ENCODE data around the gene SAP25. TPM values are rescaled to one million over a fixed set of nuclear protein-coding genes. Genes with fewer than 3 reads are reported as not detected.

Gene SAP25
- total and polyA plus RNA-seq, 2 of the 8 experiments (the other 6 are each of a cell fraction or from before 2014, with no cell fraction given): 3.6 to 5.8 TPM

DNA sequence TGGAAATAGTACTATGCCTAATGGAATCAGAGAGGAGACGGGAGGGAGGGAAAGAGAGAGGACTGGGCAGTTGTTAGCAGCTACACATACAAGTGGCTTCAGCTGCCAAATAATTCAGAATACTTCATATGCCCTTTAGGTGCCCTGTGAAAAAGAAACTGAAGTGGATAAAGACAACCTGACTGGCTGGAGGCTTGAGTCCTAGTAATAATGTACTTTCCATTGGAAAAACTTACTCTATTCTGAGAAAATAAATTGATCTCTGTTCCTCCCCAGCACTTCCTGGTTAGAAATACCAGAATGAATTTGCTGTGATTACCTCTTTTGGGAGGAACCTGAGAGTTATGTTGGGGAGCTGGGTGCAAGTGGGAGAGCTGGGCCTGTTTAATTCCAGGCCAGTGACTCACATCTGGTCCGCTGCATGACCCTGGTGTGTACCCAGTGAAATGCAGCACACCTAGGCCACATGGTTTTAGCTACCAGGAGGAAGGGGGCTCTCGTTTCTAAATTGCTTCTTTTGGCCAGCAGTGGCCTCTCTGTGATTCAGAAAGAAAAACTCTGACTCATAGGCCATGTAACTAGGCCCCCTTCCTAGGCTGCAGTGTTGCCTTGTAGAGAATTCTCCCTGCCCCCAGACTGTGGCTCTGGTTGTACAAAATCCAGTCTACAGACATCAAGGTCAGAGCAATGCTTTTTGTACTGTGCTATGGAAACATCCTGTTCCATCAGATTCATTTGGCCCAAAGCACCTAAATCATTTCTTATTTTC, 28.2 kb downstream of the SAP25 start (continued):
- TF ChIP-seq CBX8 (IDR thresholded peaks at IDR 0.05; ENCODE audit: borderline replicate concordance, low read depth, low read length): no peak
- TF ChIP-seq POLR2AphosphoS5 (IDR thresholded peaks at IDR 0.05; ENCODE audit: low read depth, low read length): no peak
- no peak for TF ChIP-seq GABPA (IDR thresholded peaks at IDR 0.05; ENCODE audit: borderline replicate concordance, insufficient read depth, low read length)
- TF ChIP-seq YY1 (IDR thresholded peaks at IDR 0.05; ENCODE audit: low read depth, low read length): no peak
- no peak for TF ChIP-seq RNF2 (IDR thresholded peaks at IDR 0.05; ENCODE audit: borderline replicate concordance, low read depth, low read length, missing control alignments, poor library complexity, severe bottlenecking)
- TF ChIP-seq EGR1 (IDR thresholded peaks at IDR 0.05; ENCODE audit: borderline replicate concordance, low read depth, low read length): no peak
- TF ChIP-seq, protein P1, sequence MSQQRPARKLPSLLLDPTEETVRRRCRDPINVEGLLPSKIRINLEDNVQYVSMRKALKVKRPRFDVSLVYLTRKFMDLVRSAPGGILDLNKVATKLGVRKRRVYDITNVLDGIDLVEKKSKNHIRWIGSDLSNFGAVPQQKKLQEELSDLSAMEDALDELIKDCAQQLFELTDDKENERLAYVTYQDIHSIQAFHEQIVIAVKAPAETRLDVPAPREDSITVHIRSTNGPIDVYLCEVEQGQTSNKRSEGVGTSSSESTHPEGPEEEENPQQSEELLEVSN (IDR thresholded peaks at IDR 0.05): no peak
- no peak for TF ChIP-seq CTBP2 (IDR thresholded peaks at IDR 0.05; ENCODE audit: borderline replicate concordance, insufficient read depth, insufficient read length, low read length)
- no peak for TF ChIP-seq HDAC6 (IDR thresholded peaks at IDR 0.05; ENCODE audit: low read depth, low read length)
- TF ChIP-seq CHD1 (IDR thresholded peaks at IDR 0.05; ENCODE audit: low read depth, low read length): no peak
